K562 (cell line): ENCODE measurements around the gene NRXN2. TPM values are rescaled to one million over a fixed set of nuclear protein-coding genes. Genes with fewer than 3 reads are reported as not detected.

Experiments
- ATAC-seq: fragments of 200-7000 bp; cut with Tn5 transposase; 3 replicates; pipeline ENCODE4 v1.9.1; 2020; ENCODE audit warnings: moderate library complexity
- BruUV-seq: library from RNA; stranded (reverse); fragments of 400-500 nt; replicated peaks from 2 replicates; lab custom pipeline; 2021; lab: Mats Ljungman, UMichigan
- CTCF ChIA-PET: fragments of 300-600 bp; formaldehyde crosslinking; extraction: SDS; loops from one replicate; lab custom pipeline; 2021; ENCODE audit warnings: low intra/inter-chr PET ratio; lab: Yijun Ruan, JAX
- POLR2A ChIA-PET: fragments of 300-600, 350-650 bp; sonication (Branson Sonifier 250); formaldehyde crosslinking; extraction: SDS; loops from one replicate; lab custom pipeline; 2021; ENCODE audit warnings: antibody characterized with exemption, inconsistent platforms; lab: Yijun Ruan, JAX
- DNase-seq, 4 experiments: peaks; one replicate each; pipeline versions ENCODE4 v3.0.0 to v3.0.0-alpha.2; 2011 to 2018; ENCODE audit warnings: low spot score in 3 of 4, mixed read lengths in 3 of 4; ENCODE audit errors: extremely low read depth in 1 of 4
- FAIRE-seq: peaks from 2 replicates; lab custom pipeline; 2011; peaks lifted over from hg19 to GRCh38; lab: Jason Lieb, UNC
- H2AFZ ChIP-seq: 2 replicates; pipeline ENCODE4 v1.6.0; 2011; ENCODE audit warnings: low read depth, low read length, control low read depth, inconsistent platforms
- H3K27ac ChIP-seq: fragments of 200-600 bp; 3 replicates; pipeline ENCODE4 v1.8.0; 2011; ENCODE audit warnings: low read depth, mild to moderate bottlenecking, control low read depth, inconsistent platforms, low read length, moderate library complexity, mixed read lengths; ENCODE audit errors: extremely low read depth
- H3K27me3 ChIP-seq, 2 experiments: fragments of 300-600 bp in 1 of 2; 2 replicates in 1 of 2; 3 replicates in 1 of 2; pipeline versions ENCODE4 v1.6.0 to v1.8.0; 2011; ENCODE audit warnings: inconsistent platforms in 2 of 2, low read length in 2 of 2, mild to moderate bottlenecking in 1 of 2, mixed read lengths in 1 of 2, moderate library complexity in 1 of 2; ENCODE audit not compliant: control insufficient read depth in 2 of 2, insufficient read depth in 2 of 2
- H3K36me3 ChIP-seq: fragments of 300-600 bp; 3 replicates; pipeline ENCODE4 v1.8.0; 2011; ENCODE audit warnings: mild to moderate bottlenecking, low read length, inconsistent platforms; ENCODE audit not compliant: control insufficient read depth, insufficient read depth
- H3K4me1 ChIP-seq, 2 experiments: fragments of 200-600 bp in 1 of 2; replicated peaks in 1 of 2; 2 replicates in 1 of 2; 3 replicates in 1 of 2; pipeline versions ENCODE4 v1.5.1 to v1.8.0; 2011; ENCODE audit warnings: inconsistent platforms in 2 of 2, low read length in 2 of 2, mild to moderate bottlenecking in 1 of 2, mixed read lengths in 1 of 2, moderate library complexity in 1 of 2; ENCODE audit not compliant: control insufficient read depth in 2 of 2, insufficient read depth in 2 of 2
- H3K4me2 ChIP-seq: 2 replicates; pipeline ENCODE4 v1.6.1; 2011; ENCODE audit warnings: low read length, control low read depth, inconsistent platforms, mixed read lengths; ENCODE audit not compliant: insufficient read depth
- H3K4me3 ChIP-seq: fragments of 200-600 bp; sonication (generic), shearing (Covaris generic); 2 replicates; pipeline ENCODE4 v1.5.1; 2016; ENCODE audit warnings: control low read depth, inconsistent platforms
- H3K79me2 ChIP-seq: fragments of 200-600 bp; 3 replicates; pipeline ENCODE4 v1.8.0; 2011; ENCODE audit warnings: low read length, inconsistent platforms; ENCODE audit not compliant: control insufficient read depth, insufficient read depth
- H3K9ac ChIP-seq, 2 experiments: 2 replicates each; pipeline versions ENCODE4 v1.6.0 to v1.6.1; 2011; ENCODE audit warnings: low read depth in 2 of 2, low read length in 2 of 2, control low read depth in 1 of 2, inconsistent platforms in 1 of 2, mild to moderate bottlenecking in 1 of 2, mixed read lengths in 1 of 2; ENCODE audit not compliant: insufficient read depth in 1 of 2
- H3K9me1 ChIP-seq: one replicate; pipeline ENCODE4 v1.6.0; 2011; ENCODE audit warnings: inconsistent platforms, mild to moderate bottlenecking, low read length, moderate library complexity; ENCODE audit not compliant: control insufficient read depth, insufficient read depth
- H3K9me3 ChIP-seq: replicated peaks from 2 replicates; pipeline ENCODE4 v1.5.1; 2011; ENCODE audit warnings: low read depth, low read length, inconsistent platforms; ENCODE audit not compliant: control insufficient read depth, insufficient read depth
- H4K20me1 ChIP-seq: replicated peaks from 2 replicates; pipeline ENCODE4 v1.6.1; 2011; ENCODE audit warnings: low read length, inconsistent platforms, mixed read lengths; ENCODE audit not compliant: control insufficient read depth, insufficient read depth
- KAT7 ChIP-seq: sonication (generic); formaldehyde crosslinking; IDR thresholded peaks from 2 replicates; pipeline ENCODE4 v1.8.0; 2022; ENCODE audit warnings: missing genetic modification reagents, mild to moderate bottlenecking, borderline replicate concordance
- LARP7 ChIP-seq: fragments of 450-650 bp; IDR thresholded peaks from 2 replicates; pipeline ENCODE4 v1.6.1; 2016
- MCM2 ChIP-seq: fragments of 450-650 bp; IDR thresholded peaks from 2 replicates; pipeline ENCODE4 v1.6.1; 2017; ENCODE audit warnings: low read depth, mild to moderate bottlenecking
- MEIS2 ChIP-seq: fragments of 450-650 bp; IDR thresholded peaks from 2 replicates; pipeline ENCODE4 v1.6.1; 2014; ENCODE audit warnings: mild to moderate bottlenecking; ENCODE audit not compliant: partially characterized antibody
- POLR3G ChIP-seq: IDR thresholded peaks from 2 replicates; pipeline ENCODE4 v1.6.1; 2011; ENCODE audit not compliant: insufficient read length, insufficient replicate concordance; ENCODE audit errors: extremely low read depth
- RBFOX2 ChIP-seq: fragments of 200-400 bp; formaldehyde crosslinking; IDR thresholded peaks from 2 replicates; pipeline ENCODE4 v1.6.1; 2017; ENCODE audit warnings: low read depth, mild to moderate bottlenecking, low read length, moderate library complexity
- RNF2 ChIP-seq: sonication (generic); IDR thresholded peaks from 2 replicates; pipeline ENCODE4 v1.6.1; 2016
- ZNF655 ChIP-seq: fragments of 250-450 bp; sonication (Bioruptor Pico); IDR thresholded peaks from 2 replicates; pipeline ENCODE4 v1.5.0; 2021
- whole genome bisulfite sequencing: fragments of 100-300 bp; shearing (Covaris generic); methylation state at CpG from one replicate; pipeline ENCODE4 v1.1.6; 2016; ENCODE audit warnings: low coverage, mixed read lengths; ENCODE audit not compliant: insufficient coverage; ENCODE audit errors: missing lambda C conversion rate; 5-methylcytosine and 5-hydroxymethylcytosine counted together
- in situ Hi-C: fragments of 300-500 bp; cut with MboI; formaldehyde crosslinking; loops from 4 replicates; pipeline ENCODE4 v1.15.0; 2018; ENCODE audit warnings: inconsistent platforms, mixed read lengths
- intact Hi-C: fragments of 100-400 bp; cut with micrococcal nuclease; formaldehyde crosslinking; loops from 2 replicates; pipeline ENCODE4 v1.14.2; 2022
- polyA plus RNA-seq, 8 experiments: library from polyadenylated mRNA; depleted of rRNA in 4 of 8; stranded (reverse) in 5 of 8; unstranded in 3 of 8; fragments of >200 nt; fragmentation: Nextera tagmentation in 2 of 8; fragmentation: Illumina TruSeq in 1 of 8; extraction: Ambion mirVana in 2 of 8; extraction: Trizol in 1 of 8; gene quantifications; 2 replicates each; pipeline versions ENCODE4 v1.2.1 to v1.2.3, GENCODE V29; 2011 to 2014; ENCODE audit warnings: inconsistent platforms in 1 of 8, missing spikeins in 1 of 8
- total RNA-seq, 7 experiments: library from RNA; depleted of rRNA in 6 of 7; stranded (reverse); fragments of >200 nt in 6 of 7; fragmentation: Illumina TruSeq in 2 of 7; extraction: Trizol in 2 of 7; gene quantifications; 2 replicates each; pipeline versions ENCODE4 v1.2.1 to v1.2.3, GENCODE V29; 2011 to 2021; ENCODE audit warnings: low replicate concordance in 1 of 7
- TF ChIP-seq, protein P1 (sequence below): fragments of 450-650 bp; IDR thresholded peaks from 2 replicates; pipeline ENCODE4 v1.6.1; 2016; ENCODE audit warnings: low read depth
- TF ChIP-seq, protein P2 (sequence below): sonication (generic); formaldehyde crosslinking; IDR thresholded peaks from 2 replicates; pipeline ENCODE4 v1.4.0; 2020; ENCODE audit warnings: mild to moderate bottlenecking, missing genetic modification reagents

NRXN2 gene
- total and polyA plus RNA-seq, 9 of the 15 experiments (the other 6 are each of a cell fraction or from before 2014, with no cell fraction given), result 0.07 to 0.47 (median 0.15) TPM; not detected in 4

- TF ChIP-seq RBFOX2 (no peak), LARP7 (no peak), MEIS2 (no peak), MCM2 (no peak)
Observed at GRCh38 chr11:64673279-64673678, 49.7 kb downstream of the NRXN2 start (continued).

DNA sequence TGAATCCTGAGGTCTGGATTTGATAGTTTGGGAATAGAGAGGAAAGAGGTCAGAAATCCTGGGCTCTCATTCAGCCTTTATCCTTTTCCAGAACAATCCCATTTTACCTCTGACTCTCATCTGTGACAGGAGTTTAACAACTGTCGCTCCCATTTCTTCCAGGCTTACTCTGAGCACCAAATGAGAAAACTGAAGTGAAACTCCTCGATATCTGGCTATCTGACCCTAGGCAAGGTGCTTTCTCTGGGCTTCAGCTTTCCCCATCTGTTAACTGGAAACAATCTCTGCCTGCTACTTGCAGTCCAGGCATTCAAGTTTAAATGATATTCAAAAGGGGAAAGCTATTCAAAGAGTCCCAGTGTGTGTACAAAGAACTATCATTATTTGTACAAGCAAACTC is 50.1 kb downstream of the NRXN2 start:
- H3K4me1 ChIP-seq, result peaks cover 0 to 5% of the 10 kb centered on the region in 2 experiments; a peak in 2 of 5 replicates
- H3K9ac ChIP-seq, result no peak overlapping the region
- H3K27me3 ChIP-seq, result peaks cover 40 to 52% of the 10 kb centered on the region in 2 experiments; a peak in 4 of 5 replicates
- intact Hi-C loops, result no loop called here
- no peak for FAIRE-seq
- H3K4me3 ChIP-seq, result no peak overlapping the region
- CTCF ChIA-PET, result interaction anchor here (0.7 kb wide), 1 partner anchor 16 kb away, joined by 4 read pairs; no protein-coding TSS in a partner anchor
- ATAC-seq, result no peak
- H3K79me2 ChIP-seq, result no peaks in the 10 kb centered on the region
- no peak overlapping the region for H3K27ac ChIP-seq
- in situ Hi-C loops, result no loop called here
- no peak overlapping the region for H2AFZ ChIP-seq
- no peak for DNase-seq
- H3K9me1 ChIP-seq, result no peaks in the 10 kb centered on the region
- WGBS, result 0% methylated on average over 2 of the region's 2 CpGs
- H3K9me3 ChIP-seq, result no peaks in the 10 kb centered on the region
- H4K20me1 ChIP-seq, result peaks cover 3% of the 10 kb centered on the region; the same call in 1 of the 2 replicates
- POLR2A ChIA-PET, result interaction anchor here (1.0 kb wide), 1 partner anchor 22 kb away, joined by 3 read pairs; no protein-coding TSS in a partner anchor
- BruUV-seq, result no TSS peak
- no peaks in the 10 kb centered on the region for H3K36me3 ChIP-seq
- H3K4me2 ChIP-seq, result no peak overlapping the region
- no peak for TF ChIP-seq POLR3G
- TF ChIP-seq ZNF655, result no peak
- TF ChIP-seq RNF2, result no peak
- TF ChIP-seq, protein P1, sequence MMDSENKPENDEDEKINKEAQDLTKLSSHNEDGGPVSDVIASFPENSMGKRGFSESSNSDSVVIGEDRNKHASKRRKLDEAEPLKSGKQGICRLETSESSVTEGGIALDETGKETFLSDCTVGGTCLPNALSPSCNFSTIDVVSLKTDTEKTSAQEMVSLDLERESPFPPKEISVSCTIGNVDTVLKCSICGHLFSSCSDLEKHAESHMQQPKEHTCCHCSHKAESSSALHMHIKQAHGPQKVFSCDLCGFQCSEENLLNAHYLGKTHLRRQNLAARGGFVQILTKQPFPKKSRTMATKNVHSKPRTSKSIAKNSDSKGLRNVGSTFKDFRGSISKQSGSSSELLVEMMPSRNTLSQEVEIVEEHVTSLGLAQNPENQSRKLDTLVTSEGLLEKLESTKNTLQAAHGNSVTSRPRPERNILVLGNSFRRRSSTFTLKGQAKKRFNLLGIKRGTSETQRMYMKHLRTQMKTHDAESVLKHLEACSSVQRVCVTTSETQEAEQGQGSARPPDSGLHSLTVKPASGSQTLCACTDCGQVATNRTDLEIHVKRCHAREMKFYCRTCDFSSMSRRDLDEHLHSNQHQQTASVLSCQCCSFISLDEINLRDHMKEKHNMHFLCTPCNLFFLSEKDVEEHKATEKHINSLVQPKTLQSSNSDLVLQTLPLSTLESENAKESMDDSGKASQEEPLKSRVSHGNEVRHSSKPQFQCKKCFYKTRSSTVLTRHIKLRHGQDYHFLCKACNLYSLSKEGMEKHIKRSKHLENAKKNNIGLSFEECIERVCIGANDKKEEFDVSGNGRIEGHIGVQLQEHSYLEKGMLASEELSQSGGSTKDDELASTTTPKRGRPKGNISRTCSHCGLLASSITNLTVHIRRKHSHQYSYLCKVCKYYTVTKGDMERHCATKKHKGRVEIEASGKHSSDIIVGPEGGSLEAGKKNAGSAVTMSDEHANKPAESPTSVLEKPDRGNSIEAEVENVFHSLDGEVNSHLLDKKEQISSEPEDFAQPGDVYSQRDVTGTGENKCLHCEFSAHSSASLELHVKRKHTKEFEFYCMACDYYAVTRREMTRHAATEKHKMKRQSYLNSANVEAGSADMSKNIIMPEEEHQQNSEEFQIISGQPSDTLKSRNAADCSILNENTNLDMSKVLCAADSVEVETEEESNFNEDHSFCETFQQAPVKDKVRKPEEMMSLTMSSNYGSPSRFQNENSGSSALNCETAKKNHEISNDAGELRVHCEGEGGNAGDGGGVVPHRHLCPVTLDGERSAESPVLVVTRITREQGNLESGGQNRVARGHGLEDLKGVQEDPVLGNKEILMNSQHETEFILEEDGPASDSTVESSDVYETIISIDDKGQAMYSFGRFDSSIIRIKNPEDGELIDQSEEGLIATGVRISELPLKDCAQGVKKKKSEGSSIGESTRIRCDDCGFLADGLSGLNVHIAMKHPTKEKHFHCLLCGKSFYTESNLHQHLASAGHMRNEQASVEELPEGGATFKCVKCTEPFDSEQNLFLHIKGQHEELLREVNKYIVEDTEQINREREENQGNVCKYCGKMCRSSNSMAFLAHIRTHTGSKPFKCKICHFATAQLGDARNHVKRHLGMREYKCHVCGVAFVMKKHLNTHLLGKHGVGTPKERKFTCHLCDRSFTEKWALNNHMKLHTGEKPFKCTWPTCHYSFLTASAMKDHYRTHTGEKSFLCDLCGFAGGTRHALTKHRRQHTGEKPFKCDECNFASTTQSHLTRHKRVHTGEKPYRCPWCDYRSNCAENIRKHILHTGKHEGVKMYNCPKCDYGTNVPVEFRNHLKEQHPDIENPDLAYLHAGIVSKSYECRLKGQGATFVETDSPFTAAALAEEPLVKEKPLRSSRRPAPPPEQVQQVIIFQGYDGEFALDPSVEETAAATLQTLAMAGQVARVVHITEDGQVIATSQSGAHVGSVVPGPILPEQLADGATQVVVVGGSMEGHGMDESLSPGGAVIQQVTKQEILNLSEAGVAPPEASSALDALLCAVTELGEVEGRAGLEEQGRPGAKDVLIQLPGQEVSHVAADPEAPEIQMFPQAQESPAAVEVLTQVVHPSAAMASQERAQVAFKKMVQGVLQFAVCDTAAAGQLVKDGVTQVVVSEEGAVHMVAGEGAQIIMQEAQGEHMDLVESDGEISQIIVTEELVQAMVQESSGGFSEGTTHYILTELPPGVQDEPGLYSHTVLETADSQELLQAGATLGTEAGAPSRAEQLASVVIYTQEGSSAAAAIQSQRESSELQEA, result no peak
- TF ChIP-seq, protein P2, sequence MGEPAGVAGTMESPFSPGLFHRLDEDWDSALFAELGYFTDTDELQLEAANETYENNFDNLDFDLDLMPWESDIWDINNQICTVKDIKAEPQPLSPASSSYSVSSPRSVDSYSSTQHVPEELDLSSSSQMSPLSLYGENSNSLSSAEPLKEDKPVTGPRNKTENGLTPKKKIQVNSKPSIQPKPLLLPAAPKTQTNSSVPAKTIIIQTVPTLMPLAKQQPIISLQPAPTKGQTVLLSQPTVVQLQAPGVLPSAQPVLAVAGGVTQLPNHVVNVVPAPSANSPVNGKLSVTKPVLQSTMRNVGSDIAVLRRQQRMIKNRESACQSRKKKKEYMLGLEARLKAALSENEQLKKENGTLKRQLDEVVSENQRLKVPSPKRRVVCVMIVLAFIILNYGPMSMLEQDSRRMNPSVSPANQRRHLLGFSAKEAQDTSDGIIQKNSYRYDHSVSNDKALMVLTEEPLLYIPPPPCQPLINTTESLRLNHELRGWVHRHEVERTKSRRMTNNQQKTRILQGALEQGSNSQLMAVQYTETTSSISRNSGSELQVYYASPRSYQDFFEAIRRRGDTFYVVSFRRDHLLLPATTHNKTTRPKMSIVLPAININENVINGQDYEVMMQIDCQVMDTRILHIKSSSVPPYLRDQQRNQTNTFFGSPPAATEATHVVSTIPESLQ (CRISPR knock-in tag), result no peak
- no peak for TF ChIP-seq KAT7 (CRISPR knock-in tag)
